ENCODE results near the gene BRAF. TPM values are rescaled to one million over a fixed set of nuclear protein-coding genes. Genes with fewer than 3 reads are reported as not detected.

BRAF gene
- total RNA-seq, 4 donors from 2014 or later = 20.9 to 51.8 (median 34.8) TPM

DNA sequence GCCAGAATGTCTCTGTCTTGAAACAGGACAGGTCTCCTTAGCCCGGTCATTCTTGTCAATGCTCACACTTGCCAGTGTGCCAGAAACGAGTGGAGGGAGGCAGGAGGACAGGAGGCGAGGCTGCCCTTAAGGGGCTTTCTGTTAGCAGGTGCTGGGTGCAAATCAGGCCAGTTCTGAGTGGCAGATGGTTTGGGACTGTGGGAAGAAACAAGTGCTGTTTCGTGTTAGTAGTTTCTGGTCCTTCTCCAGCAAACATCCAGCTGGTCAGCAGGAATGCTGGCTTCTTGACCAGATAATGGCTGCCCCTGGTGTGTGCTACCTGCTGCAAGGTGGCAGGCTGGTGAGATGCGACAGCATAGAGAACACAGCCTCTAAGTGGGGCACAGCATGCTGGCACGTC lies 236.4 kb downstream of the BRAF start:
- Histone ChIP-seq H3K9me3 (no peaks in the 10 kb centered on the region), H3K4me1 (no peaks in the 10 kb centered on the region), H3K36me3 (peaks cover 0 to 15% (median 0%) of the 10 kb centered on the region in 4 donors), H3K27ac (no peak overlapping the region), H3K27me3 (no peaks in the 10 kb centered on the region), H3K4me3 (no peak overlapping the region)
- DNase-seq = no peak
- in situ Hi-C loops (cut with MboI; ENCODE audit: low pct_ligation_motif_present in 1 of 4, low pct_unique_long_range_greater_than_20kb in 1 of 4, low sequenced_read_pairs in 3 of 4) (loop anchor here (25.0 kb wide), 1 partner anchor 324 kb away; the partner anchor contains the start of gene MRPS33 (in 4 of the 4)), intact Hi-C loops (cut with DNase I; ENCODE audit: low total_unique reads) (no loop called here)
- TF ChIP-seq EP300 (IDR thresholded peaks at IDR 0.05; ENCODE audit: low read depth) = no peak
- TF ChIP-seq POLR2A (IDR thresholded peaks at IDR 0.05) = no peak
- TF ChIP-seq POLR2AphosphoS5 (IDR thresholded peaks at IDR 0.05) = no peak
- no peak for TF ChIP-seq CTCF (IDR thresholded peaks at IDR 0.05)
- WGBS, 2 donors (ENCODE audit: low coverage in 1 of 2) = 89% methylated on average over 6 of the region's 6 CpGs; no CpG with 5 or more reads in 1 of the 2 donors

GRCh38 chr7:140686921-140687320 lies 237.8 kb downstream of the BRAF start:
- in situ Hi-C loops (cut with MboI; ENCODE audit: low pct_ligation_motif_present in 1 of 4, low pct_unique_long_range_greater_than_20kb in 1 of 4, low sequenced_read_pairs in 3 of 4) = loop anchor here (25.0 kb wide), 1 partner anchor 325 kb away; the partner anchor contains the start of gene MRPS33 (in 4 of the 4)
- DNase-seq = no peak
- WGBS, 2 donors (ENCODE audit: low coverage in 1 of 2) = 96% methylated on average over 11 of the region's 11 CpGs; no CpG with 5 or more reads in 1 of the 2 donors
- no peaks in the 10 kb centered on the region for H3K27me3 ChIP-seq
- H3K27ac ChIP-seq = no peak overlapping the region
- H3K36me3 ChIP-seq = peaks cover 0 to 19% (median 0%) of the 10 kb centered on the region in 4 donors
- H3K4me1 ChIP-seq = no peaks in the 10 kb centered on the region
- intact Hi-C loops (cut with DNase I; ENCODE audit: low total_unique reads) = no loop called here
- TF ChIP-seq CTCF (IDR thresholded peaks at IDR 0.05) (no peak), POLR2A (IDR thresholded peaks at IDR 0.05) (no peak), POLR2AphosphoS5 (IDR thresholded peaks at IDR 0.05) (no peak), EP300 (IDR thresholded peaks at IDR 0.05; ENCODE audit: low read depth) (no peak)
- H3K9me3 ChIP-seq = no peaks in the 10 kb centered on the region
- H3K4me3 ChIP-seq = no peak overlapping the region

- WGBS, 2 donors (ENCODE audit: low coverage in 1 of 2) = 86 to 89% methylated on average over 1 to 10 of the region's 10 CpGs
- peaks cover 0 to 25% (median 5%) of the 10 kb centered on the region in 4 donors for H3K36me3 ChIP-seq
- H3K27me3 ChIP-seq = no peaks in the 10 kb centered on the region
- H3K27ac ChIP-seq = no peak overlapping the region
- in situ Hi-C loops (cut with MboI; ENCODE audit: low pct_ligation_motif_present in 1 of 4, low pct_unique_long_range_greater_than_20kb in 1 of 4, low sequenced_read_pairs in 3 of 4) (loop anchor here (25.0 kb wide), 1 partner anchor 327 kb away; the partner anchor contains the start of gene MRPS33 (in 4 of the 4)), intact Hi-C loops (cut with DNase I; ENCODE audit: low total_unique reads) (no loop called here)
- H3K4me3 ChIP-seq = no peak overlapping the region
- no peaks in the 10 kb centered on the region for H3K9me3 ChIP-seq
- DNase-seq = no peak
- no peaks in the 10 kb centered on the region for H3K4me1 ChIP-seq
- TF ChIP-seq POLR2A (IDR thresholded peaks at IDR 0.05) = no peak
- no peak for TF ChIP-seq POLR2AphosphoS5 (IDR thresholded peaks at IDR 0.05)
- TF ChIP-seq CTCF (IDR thresholded peaks at IDR 0.05) = no peak
- TF ChIP-seq EP300 (IDR thresholded peaks at IDR 0.05; ENCODE audit: low read depth) = no peak
Observed at GRCh38 chr7:140685407-140686087, 239.2 kb downstream of the BRAF start.

- Histone ChIP-seq H3K4me3 (no peak overlapping the region), H3K9me3 (no peaks in the 10 kb centered on the region), H3K4me1 (no peaks in the 10 kb centered on the region), H3K36me3 (peaks cover 0 to 23% (median 10%) of the 10 kb centered on the region in 4 donors), H3K27ac (no peak overlapping the region), H3K27me3 (no peaks in the 10 kb centered on the region)
- intact Hi-C loops (cut with DNase I; ENCODE audit: low total_unique reads) = no loop called here
- in situ Hi-C loops (cut with MboI; ENCODE audit: low pct_ligation_motif_present in 1 of 4, low pct_unique_long_range_greater_than_20kb in 1 of 4, low sequenced_read_pairs in 3 of 4) = loop anchor here (25.0 kb wide), 1 partner anchor 328 kb away; the partner anchor contains the start of gene MRPS33 (in 4 of the 4)
- TF ChIP-seq POLR2AphosphoS5 (IDR thresholded peaks at IDR 0.05) = no peak
- DNase-seq = no peak
- 92% methylated on average over 20 of the region's 20 CpGs; no CpG with 5 or more reads in 1 of the 2 donors for WGBS, 2 donors (ENCODE audit: low coverage in 1 of 2)
Observed at GRCh38 chr7:140684066-140684950, 240.4 kb downstream of the BRAF start.

Measured in transverse colon (tissue), 4 donors.